ENCODE results near the gene SLC38A11. TPM values are rescaled to one million over a fixed set of nuclear protein-coding genes. Genes with fewer than 3 reads are reported as not detected.

The SLC38A11 gene
- total and polyA plus RNA-seq, 10 of the 15 experiments (the other 5 are each of a cell fraction or from before 2014, with no cell fraction given) = not detected

GRCh38 chr2:164905307-164905706 is 50.0 kb downstream of the SLC38A11 start:
- POLR2A ChIA-PET = no interaction called here
- H3K36me3 ChIP-seq (ENCODE audit: control insufficient read depth in 2 of 2, insufficient read depth in 2 of 2, low read length in 1 of 2) = no peaks in the 10 kb centered on the region
- no peak overlapping the region for H2AFZ ChIP-seq (ENCODE audit: control insufficient read depth, low read depth, low read length)
- intact Hi-C loops (cut with micrococcal nuclease; ENCODE audit: unreplicated experiment) = no loop called here
- TF ChIP-seq E4F1 (IDR thresholded peaks at IDR 0.05; ENCODE audit: borderline replicate concordance, partially characterized antibody) (no peak), BCLAF1 (IDR thresholded peaks at IDR 0.05) (no peak)
- H3K9me3 ChIP-seq (replicated peaks; ENCODE audit: control insufficient read depth, insufficient read depth, low read length) = no peaks in the 10 kb centered on the region
- FAIRE-seq = no peak
- CTCF ChIA-PET = no interaction called here
- no peaks in the 10 kb centered on the region for H4K20me1 ChIP-seq (ENCODE audit: control insufficient read depth, insufficient read depth)
- H3K9ac ChIP-seq (ENCODE audit: control insufficient read depth, insufficient read depth, low read length) = no peak overlapping the region
- in situ Hi-C loops (cut with MboI) = no loop called here
- WGBS (ENCODE audit: insufficient coverage, insufficient replicate concordance, low lambda C conversion rate, missing lambda C conversion rate) = 20% methylated on average over 6 of the region's 6 CpGs
- RAD21 ChIA-PET (ENCODE audit: unreplicated experiment) = no interaction called here
- no peaks in the 10 kb centered on the region for H3K79me2 ChIP-seq (ENCODE audit: control insufficient read depth, insufficient read depth, low read length)
- H3K4me1 ChIP-seq (ENCODE audit: control insufficient read depth, insufficient read depth, low read length) = no peaks in the 10 kb centered on the region
- BruUV-seq (replicated peaks) = no TSS peak
- no peak for DNase-seq (ENCODE audit: low read depth, low spot score)
- no peak overlapping the region for H3K27ac ChIP-seq (ENCODE audit: control insufficient read depth, insufficient read depth)
- H3K4me2 ChIP-seq (ENCODE audit: control insufficient read depth, insufficient read depth) = no peak overlapping the region
- no peak for ATAC-seq
- H3K4me3 ChIP-seq = no peak overlapping the region
- no peaks in the 10 kb centered on the region for H3K27me3 ChIP-seq (replicated peaks in 1 of 2; ENCODE audit: control insufficient read depth in 2 of 2, insufficient read depth in 2 of 2, low read length in 1 of 2)
- SMC1A ChIA-PET (ENCODE audit: uncharacterized antibody, unreplicated experiment) = interaction anchor here (2.4 kb wide), 1 partner anchor 24 kb away, joined by 7 read pairs; no protein-coding TSS in a partner anchor
